HepG2 (cell line): ENCODE measurements around the gene NUFIP1. TPM values are rescaled to one million over a fixed set of nuclear protein-coding genes. Genes with fewer than 3 reads are reported as not detected.

ENCODE experiments used
- ATAC-seq: fragments of 200-7000 bp; cut with Tn5 transposase; 3 replicates; pipeline ENCODE4 v1.9.1; 2020; ENCODE audit warnings: mild to moderate bottlenecking, moderate library complexity
- BruUV-seq: library from RNA; stranded (reverse); fragments of 400-500 nt; replicated peaks from 2 replicates; lab custom pipeline; 2021; lab: Mats Ljungman, UMichigan
- CTCF ChIA-PET: fragments of 300-600 bp; formaldehyde crosslinking; extraction: SDS; loops from one replicate; lab custom pipeline; 2021; ENCODE audit warnings: low total read pairs, inconsistent platforms, low intra/inter-chr PET ratio; lab: Yijun Ruan, JAX
- POLR2A ChIA-PET: fragments of 350-600 bp; sonication (Branson Sonifier 250); formaldehyde crosslinking; loops from one replicate; lab custom pipeline; 2020; ENCODE audit warnings: antibody characterized with exemption, inconsistent platforms; lab: Yijun Ruan, JAX
- DNase-seq: peaks from one replicate; pipeline ENCODE4 v3.0.0-alpha.2; 2015; ENCODE audit warnings: low spot score
- FAIRE-seq: peaks from 3 replicates; lab custom pipeline; 2011; peaks lifted over from hg19 to GRCh38; lab: Jason Lieb, UNC
- H2AFZ ChIP-seq: one replicate; pipeline ENCODE4 v1.6.1; 2011; ENCODE audit warnings: low read length, inconsistent platforms
- H3K27ac ChIP-seq: fragments of 300-600 bp; 3 replicates; pipeline ENCODE4 v1.8.0; 2011; ENCODE audit warnings: mixed run types, mild to moderate bottlenecking, mixed read lengths, low read length, inconsistent platforms; ENCODE audit not compliant: insufficient read depth; ENCODE audit errors: extremely low read length
- H3K27me3 ChIP-seq, 2 experiments: fragments of 200-600 bp in 1 of 2; 2 replicates in 1 of 2; 3 replicates in 1 of 2; pipeline versions ENCODE4 v1.6.0 to v1.8.0; 2011; ENCODE audit warnings: low read length in 2 of 2, mild to moderate bottlenecking in 2 of 2, moderate library complexity in 2 of 2, inconsistent platforms in 1 of 2; ENCODE audit not compliant: insufficient read depth in 2 of 2, control insufficient read depth in 1 of 2
- H3K36me3 ChIP-seq, 2 experiments: fragments of 200-600 bp in 1 of 2; replicated peaks in 1 of 2; 2 replicates in 1 of 2; 3 replicates in 1 of 2; pipeline versions ENCODE4 v1.5.1 to v1.8.0; 2011; ENCODE audit warnings: low read length in 2 of 2, inconsistent platforms in 1 of 2; ENCODE audit not compliant: insufficient read depth in 2 of 2, control insufficient read depth in 1 of 2
- H3K4me1 ChIP-seq: 2 replicates; pipeline ENCODE4 v1.5.1; 2012; ENCODE audit warnings: low read length, inconsistent platforms; ENCODE audit not compliant: insufficient read depth
- H3K4me2 ChIP-seq: 2 replicates; pipeline ENCODE4 v1.6.0; 2011; ENCODE audit warnings: low read depth, low read length, inconsistent platforms
- H3K4me3 ChIP-seq, 3 experiments: fragments of 200-600 bp in 1 of 3; sonication (generic), shearing (Covaris generic) in 1 of 3; replicated peaks in 1 of 3; 2 replicates each; pipeline ENCODE4 v1.5.1; 2011 to 2016; ENCODE audit warnings: low read length in 3 of 3, inconsistent platforms in 2 of 3, low read depth in 2 of 3, mild to moderate bottlenecking in 2 of 3, control low read depth in 1 of 3, mixed read lengths in 1 of 3; ENCODE audit not compliant: insufficient read depth in 1 of 3
- H3K79me2 ChIP-seq: one replicate; pipeline ENCODE4 v1.6.1; 2011; ENCODE audit warnings: low read length, inconsistent platforms; ENCODE audit not compliant: insufficient read depth
- H3K9ac ChIP-seq: 2 replicates; pipeline ENCODE4 v1.6.0; 2011; ENCODE audit warnings: mild to moderate bottlenecking, low read depth, low read length, inconsistent platforms; ENCODE audit not compliant: insufficient read depth
- H3K9me3 ChIP-seq: 2 replicates; pipeline ENCODE4 v1.5.1; 2012; ENCODE audit warnings: mild to moderate bottlenecking, low read length
- H4K20me1 ChIP-seq: 2 replicates; pipeline ENCODE4 v1.6.0; 2011; ENCODE audit warnings: inconsistent platforms, mild to moderate bottlenecking, low read length, moderate library complexity; ENCODE audit not compliant: insufficient read depth
- ISX ChIP-seq: sonication (generic); formaldehyde crosslinking; conservative IDR thresholded peaks from 2 replicates; pipeline ENCODE4 v1.5.0; 2020; ENCODE audit warnings: missing genetic modification reagents
- MIXL1 ChIP-seq: IDR thresholded peaks from 2 replicates; pipeline ENCODE4 v1.6.1; 2016
- NFE2L1 ChIP-seq: sonication (generic); formaldehyde crosslinking; IDR thresholded peaks from 2 replicates; pipeline ENCODE4 v1.4.0; 2020; ENCODE audit warnings: missing genetic modification reagents, mild to moderate bottlenecking, borderline replicate concordance
- PAX8 ChIP-seq: sonication (generic); formaldehyde crosslinking; IDR thresholded peaks from 2 replicates; pipeline ENCODE4 v1.8.0; 2022; ENCODE audit warnings: mild to moderate bottlenecking, missing genetic modification reagents, borderline replicate concordance
- RFX1 ChIP-seq: fragments of 450-650 bp; IDR thresholded peaks from 2 replicates; pipeline ENCODE4 v1.6.1; 2017
- ZFP36L1 ChIP-seq: sonication (generic); formaldehyde crosslinking; IDR thresholded peaks from 2 replicates; pipeline ENCODE4 v1.8.0; 2022; ENCODE audit warnings: mild to moderate bottlenecking, missing genetic modification reagents, moderate library complexity
- ZNF136 ChIP-seq: sonication (generic); formaldehyde crosslinking; IDR thresholded peaks from 2 replicates; pipeline ENCODE4 v1.8.1; 2022; ENCODE audit warnings: low read depth, mild to moderate bottlenecking, moderate library complexity, missing genetic modification reagents
- ZNF138 ChIP-seq: sonication (generic); formaldehyde crosslinking; IDR thresholded peaks from 2 replicates; pipeline ENCODE4 v1.5.0; 2020; ENCODE audit warnings: mild to moderate bottlenecking, low read depth, missing genetic modification reagents
- ZNF337 ChIP-seq: sonication (generic); formaldehyde crosslinking; IDR thresholded peaks from 2 replicates; pipeline ENCODE4 v1.5.1; 2020; ENCODE audit warnings: missing genetic modification reagents, low read depth, mild to moderate bottlenecking, borderline replicate concordance
- ZNF34 ChIP-seq: sonication (generic); formaldehyde crosslinking; IDR thresholded peaks from 2 replicates; pipeline ENCODE4 v1.4.0; 2020; ENCODE audit warnings: mild to moderate bottlenecking, missing genetic modification reagents, borderline replicate concordance
- ZNF850 ChIP-seq: sonication (generic); formaldehyde crosslinking; conservative IDR thresholded peaks from 2 replicates; pipeline ENCODE4 v1.9.0; 2021; ENCODE audit warnings: mild to moderate bottlenecking, missing genetic modification reagents
- WGBS: methylation state at CpG from one replicate; pipeline ENCODE4 v1.1.6; 2017; ENCODE audit warnings: low lambda C conversion rate; 5-methylcytosine and 5-hydroxymethylcytosine counted together
- in situ Hi-C: cut with HindIII; loops from 2 replicates; pipeline ENCODE4 v1.10.0; 2017; ENCODE audit warnings: low pct_unique_long_range_greater_than_20kb; ENCODE audit not compliant: extremely low pct_ligation_motif_present
- intact Hi-C: fragments of 100-400 bp; cut with micrococcal nuclease; formaldehyde crosslinking; loops from one replicate; pipeline ENCODE4 v1.10.0; 2022; ENCODE audit not compliant: unreplicated experiment
- polyA plus RNA-seq, 8 experiments: library from polyadenylated mRNA; depleted of rRNA in 3 of 8; stranded (reverse) in 7 of 8; unstranded in 1 of 8; fragments of >200 nt; fragmentation: Illumina TruSeq in 4 of 8; extraction: Trizol in 4 of 8; gene quantifications; 2 replicates each; pipeline versions ENCODE4 v1.2.1 to v1.2.3, GENCODE V29; 2011 to 2016; ENCODE audit warnings: low read depth in 4 of 8, missing spikeins in 1 of 8, mixed read lengths in 1 of 8; ENCODE audit not compliant: insufficient read depth in 1 of 8
- total RNA-seq, 5 experiments: library from RNA; depleted of rRNA; stranded (reverse); fragments of >200 nt; fragmentation: Illumina TruSeq; extraction: Trizol; gene quantifications; 2 replicates each; pipeline ENCODE4 v1.2.3, GENCODE V29; 2016; ENCODE audit warnings: low read depth in 1 of 5
- TF ChIP-seq, protein P1 (sequence below): sonication (generic); formaldehyde crosslinking; IDR thresholded peaks from 2 replicates; pipeline ENCODE4 v1.9.0; 2021; ENCODE audit warnings: missing genetic modification reagents, mild to moderate bottlenecking, borderline replicate concordance
- TF ChIP-seq, protein P2 (sequence below): sonication (generic); formaldehyde crosslinking; conservative IDR thresholded peaks from 2 replicates; pipeline ENCODE4 v1.8.0; 2022; ENCODE audit warnings: missing genetic modification reagents
- TF ChIP-seq, protein P3 (sequence below): sonication (generic); formaldehyde crosslinking; IDR thresholded peaks from 2 replicates; pipeline ENCODE4 v1.4.0; 2020; ENCODE audit warnings: missing genetic modification reagents
- TF ChIP-seq, protein P4 (sequence below): sonication (generic); formaldehyde crosslinking; IDR thresholded peaks from 2 replicates; pipeline ENCODE4 v1.9.0; 2021; ENCODE audit warnings: missing genetic modification reagents, mild to moderate bottlenecking, borderline replicate concordance
- TF ChIP-seq, protein P5 (sequence below): IDR thresholded peaks from 2 replicates; pipeline ENCODE4 v1.6.1; 2016; ENCODE audit warnings: mild to moderate bottlenecking

NUFIP1 gene
- total and polyA plus RNA-seq, 2 of the 13 experiments (the other 11 are each of a cell fraction or from before 2014, with no cell fraction given) = 1.9 to 10.3 TPM

DNA sequence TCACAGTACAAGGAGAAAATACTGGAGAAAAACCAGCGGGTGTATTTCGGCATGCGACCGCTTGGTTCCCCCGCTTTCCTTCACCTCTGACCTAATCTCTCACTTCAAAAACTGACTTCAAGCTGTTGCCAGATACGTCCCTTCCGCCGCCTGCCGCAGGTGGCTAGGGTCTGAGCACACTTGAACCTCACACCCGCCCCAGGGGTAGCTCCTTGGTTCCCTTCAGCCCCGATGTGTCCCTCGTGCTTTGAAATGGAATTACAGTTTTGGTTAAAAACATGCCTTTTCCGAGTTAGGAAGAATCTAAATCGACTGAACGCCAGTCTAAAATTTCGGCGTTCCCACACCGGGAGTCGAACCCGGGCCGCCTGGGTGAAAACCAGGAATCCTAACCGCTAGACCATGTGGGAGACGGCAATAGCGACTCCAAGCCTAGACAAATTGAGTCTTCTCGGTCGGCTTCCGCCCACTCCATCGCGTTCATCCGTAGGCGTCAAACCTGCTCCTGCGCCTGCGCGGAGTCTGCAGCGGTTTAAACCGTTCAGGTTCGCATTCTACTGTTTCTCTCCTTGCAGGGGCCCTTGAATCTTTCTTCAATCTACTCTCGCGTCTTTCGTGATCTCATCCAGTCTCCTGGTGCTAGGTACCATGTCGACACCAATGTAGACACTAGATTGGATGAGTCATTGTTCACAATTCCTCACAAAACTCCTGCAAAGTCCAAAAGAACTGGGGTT is 71.5 kb downstream of the NUFIP1 start:
- no peaks in the 10 kb centered on the region; a peak in 1 of 5 replicates for H3K27me3 ChIP-seq
- H3K9me3 ChIP-seq = no peaks in the 10 kb centered on the region
- peak overlapping the region; percentile 95 for H2AFZ ChIP-seq
- DNase-seq (peak; percentile 92), FAIRE-seq (peak; percentile 89), ATAC-seq (peak; percentile 78)
- in situ Hi-C loops (no loop called here), intact Hi-C loops (loop anchor here (1.0 to 5.0 kb wide), 3 partner anchors 56 to 100 kb away; partner anchors contain the start of genes GPALPP1 and NUFIP1)
- H3K4me3 ChIP-seq = peak overlapping the region; percentile 61 to 74 (median 63)
- BruUV-seq = no TSS peak
- peak overlapping the region; percentile 89 for H3K4me2 ChIP-seq
- WGBS = under 1% methylated on average over 29 of the region's 41 CpGs
- no peaks in the 10 kb centered on the region for H3K79me2 ChIP-seq
- peak overlapping the region; percentile 71 for H3K9ac ChIP-seq
- POLR2A ChIA-PET = interaction anchor here (1.2 to 1.6 kb wide), 2 partner anchors 64 to 481 kb away, joined by 3 to 4 read pairs; no protein-coding TSS in a partner anchor
- H3K4me1 ChIP-seq = peaks cover 41% of the 10 kb centered on the region
- CTCF ChIA-PET = interaction anchor here (1.3 kb wide), 1 partner anchor 52 kb away, joined by 7 read pairs; no protein-coding TSS in a partner anchor
- H3K36me3 ChIP-seq = no peaks in the 10 kb centered on the region
- H3K27ac ChIP-seq = peak overlapping the region; percentile 83
- H4K20me1 ChIP-seq = no peaks in the 10 kb centered on the region
- TF ChIP-seq ZFP36L1 (peak; percentile 87), ZNF136 (CRISPR knock-in tag) (no peak), ZNF850 (CRISPR knock-in tag) (no peak), ZNF138 (no peak), ISX (peak; percentile 38; the same call in 1 of the 2 replicates), MIXL1 (CRISPR knock-in tag) (no peak; the same call in 1 of the 2 replicates), ZNF34 (CRISPR knock-in tag) (no peak), ZNF337 (no peak), PAX8 (CRISPR knock-in tag) (no peak), RFX1 (no peak), NFE2L1 (CRISPR knock-in tag) (no peak; the same call in 1 of the 2 replicates)
- TF ChIP-seq, protein P1, sequence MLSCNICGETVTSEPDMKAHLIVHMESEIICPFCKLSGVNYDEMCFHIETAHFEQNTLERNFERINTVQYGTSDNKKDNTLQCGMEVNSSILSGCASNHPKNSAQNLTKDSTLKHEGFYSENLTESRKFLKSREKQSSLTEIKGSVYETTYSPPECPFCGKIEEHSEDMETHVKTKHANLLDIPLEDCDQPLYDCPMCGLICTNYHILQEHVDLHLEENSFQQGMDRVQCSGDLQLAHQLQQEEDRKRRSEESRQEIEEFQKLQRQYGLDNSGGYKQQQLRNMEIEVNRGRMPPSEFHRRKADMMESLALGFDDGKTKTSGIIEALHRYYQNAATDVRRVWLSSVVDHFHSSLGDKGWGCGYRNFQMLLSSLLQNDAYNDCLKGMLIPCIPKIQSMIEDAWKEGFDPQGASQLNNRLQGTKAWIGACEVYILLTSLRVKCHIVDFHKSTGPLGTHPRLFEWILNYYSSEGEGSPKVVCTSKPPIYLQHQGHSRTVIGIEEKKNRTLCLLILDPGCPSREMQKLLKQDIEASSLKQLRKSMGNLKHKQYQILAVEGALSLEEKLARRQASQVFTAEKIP (CRISPR knock-in tag) = no peak
- TF ChIP-seq, protein P2, sequence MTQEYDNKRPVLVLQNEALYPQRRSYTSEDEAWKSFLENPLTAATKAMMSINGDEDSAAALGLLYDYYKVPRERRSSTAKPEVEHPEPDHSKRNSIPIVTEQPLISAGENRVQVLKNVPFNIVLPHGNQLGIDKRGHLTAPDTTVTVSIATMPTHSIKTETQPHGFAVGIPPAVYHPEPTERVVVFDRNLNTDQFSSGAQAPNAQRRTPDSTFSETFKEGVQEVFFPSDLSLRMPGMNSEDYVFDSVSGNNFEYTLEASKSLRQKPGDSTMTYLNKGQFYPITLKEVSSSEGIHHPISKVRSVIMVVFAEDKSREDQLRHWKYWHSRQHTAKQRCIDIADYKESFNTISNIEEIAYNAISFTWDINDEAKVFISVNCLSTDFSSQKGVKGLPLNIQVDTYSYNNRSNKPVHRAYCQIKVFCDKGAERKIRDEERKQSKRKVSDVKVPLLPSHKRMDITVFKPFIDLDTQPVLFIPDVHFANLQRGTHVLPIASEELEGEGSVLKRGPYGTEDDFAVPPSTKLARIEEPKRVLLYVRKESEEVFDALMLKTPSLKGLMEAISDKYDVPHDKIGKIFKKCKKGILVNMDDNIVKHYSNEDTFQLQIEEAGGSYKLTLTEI = no peak
- TF ChIP-seq, protein P3, sequence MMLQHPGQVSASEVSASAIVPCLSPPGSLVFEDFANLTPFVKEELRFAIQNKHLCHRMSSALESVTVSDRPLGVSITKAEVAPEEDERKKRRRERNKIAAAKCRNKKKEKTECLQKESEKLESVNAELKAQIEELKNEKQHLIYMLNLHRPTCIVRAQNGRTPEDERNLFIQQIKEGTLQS (CRISPR knock-in tag) = no peak
- TF ChIP-seq, protein P4, sequence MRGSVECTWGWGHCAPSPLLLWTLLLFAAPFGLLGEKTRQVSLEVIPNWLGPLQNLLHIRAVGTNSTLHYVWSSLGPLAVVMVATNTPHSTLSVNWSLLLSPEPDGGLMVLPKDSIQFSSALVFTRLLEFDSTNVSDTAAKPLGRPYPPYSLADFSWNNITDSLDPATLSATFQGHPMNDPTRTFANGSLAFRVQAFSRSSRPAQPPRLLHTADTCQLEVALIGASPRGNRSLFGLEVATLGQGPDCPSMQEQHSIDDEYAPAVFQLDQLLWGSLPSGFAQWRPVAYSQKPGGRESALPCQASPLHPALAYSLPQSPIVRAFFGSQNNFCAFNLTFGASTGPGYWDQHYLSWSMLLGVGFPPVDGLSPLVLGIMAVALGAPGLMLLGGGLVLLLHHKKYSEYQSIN (CRISPR knock-in tag) = 0 out of 2 replicates have a peak, but pooled peaks have one; percentile 69
- TF ChIP-seq, protein P5, sequence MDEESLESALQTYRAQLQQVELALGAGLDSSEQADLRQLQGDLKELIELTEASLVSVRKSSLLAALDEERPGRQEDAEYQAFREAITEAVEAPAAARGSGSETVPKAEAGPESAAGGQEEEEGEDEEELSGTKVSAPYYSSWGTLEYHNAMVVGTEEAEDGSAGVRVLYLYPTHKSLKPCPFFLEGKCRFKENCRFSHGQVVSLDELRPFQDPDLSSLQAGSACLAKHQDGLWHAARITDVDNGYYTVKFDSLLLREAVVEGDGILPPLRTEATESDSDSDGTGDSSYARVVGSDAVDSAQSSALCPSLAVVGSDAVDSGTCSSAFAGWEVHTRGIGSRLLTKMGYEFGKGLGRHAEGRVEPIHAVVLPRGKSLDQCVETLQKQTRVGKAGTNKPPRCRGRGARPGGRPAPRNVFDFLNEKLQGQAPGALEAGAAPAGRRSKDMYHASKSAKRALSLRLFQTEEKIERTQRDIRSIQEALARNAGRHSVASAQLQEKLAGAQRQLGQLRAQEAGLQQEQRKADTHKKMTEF (CRISPR knock-in tag) = peak; percentile 88
